HG02884 (cell line): ENCODE measurements around the gene SAXO2.
"Not testable (repeated sequence)": the region's sequence is repeated elsewhere in the genome, so short reads cannot be mapped to it uniquely, and the experiment has no call there.

Experiments
- ATAC-seq: cut with Tn5 transposase; IDR thresholded peaks from one replicate; pipeline ENCODE4 v1.9.1; 2021; ENCODE audit warnings: mild to moderate bottlenecking, moderate library complexity; ENCODE audit not compliant: unreplicated experiment

The SAXO2 gene

GRCh38 chr15:82262422-82263026, at the start of gene SAXO2, which contains the start of gene EFL1:
SAXO2 (plus strand) TSS chr15:82262818; CDS start chr15:82262880, 62 bp downstream.
EFL1 (minus strand) TSS chr15:82262734; CDS start chr15:82261778, 956 bp downstream.
- ATAC-seq, result peak; percentile 89

- not testable (repeated sequence) for ATAC-seq
Observed at GRCh38 chr15:82216092-82216491, 46.5 kb upstream of the SAXO2 start.

- ATAC-seq, result not testable (repeated sequence)
Observed at GRCh38 chr15:82221535-82221934, 41.1 kb upstream of the SAXO2 start.

- ATAC-seq, result no peak
Observed at GRCh38 chr15:82228750-82229149, 33.9 kb upstream of the SAXO2 start.

GRCh38 chr15:82231233-82231632, 31.4 kb upstream of the SAXO2 start:
- ATAC-seq, result no peak

GRCh38 chr15:82231842-82232241, 30.8 kb upstream of the SAXO2 start:
- no peak for ATAC-seq

GRCh38 chr15:82237944-82238534, 24.6 kb upstream of the SAXO2 start:
- not testable (repeated sequence) for ATAC-seq

GRCh38 chr15:82239685-82240391, 22.8 kb upstream of the SAXO2 start:
- ATAC-seq, result no peak

- not testable (repeated sequence) for ATAC-seq
Observed at GRCh38 chr15:82241836-82242499, 20.6 kb upstream of the SAXO2 start.

GRCh38 chr15:82243644-82244043, 19.0 kb upstream of the SAXO2 start:
- not testable (repeated sequence) for ATAC-seq

- not testable (repeated sequence) for ATAC-seq
Observed at GRCh38 chr15:82245956-82246355, 16.7 kb upstream of the SAXO2 start.

GRCh38 chr15:82248261-82248660, 14.4 kb upstream of the SAXO2 start:
- not testable (repeated sequence) for ATAC-seq

GRCh38 chr15:82261566-82262421, 824 bp upstream of the SAXO2 start:
- ATAC-seq, result peak; percentile 16

GRCh38 chr15:82263350-82263749, 732 bp downstream of the SAXO2 start:
- no peak for ATAC-seq

GRCh38 chr15:82267137-82267536, 4.5 kb downstream of the SAXO2 start:
- ATAC-seq, result not testable (repeated sequence)

- not testable (repeated sequence) for ATAC-seq
Observed at GRCh38 chr15:82268454-82268853, 5.8 kb downstream of the SAXO2 start.

- ATAC-seq, result no peak
Observed at GRCh38 chr15:82272154-82272553, 9.5 kb downstream of the SAXO2 start.

- ATAC-seq, result no peak
Observed at GRCh38 chr15:82275410-82275809, 12.8 kb downstream of the SAXO2 start.

- ATAC-seq, result not testable (repeated sequence)
Observed at GRCh38 chr15:82281276-82281675, 18.7 kb downstream of the SAXO2 start.

- ATAC-seq, result not testable (repeated sequence)
Observed at GRCh38 chr15:82282386-82282785, 19.8 kb downstream of the SAXO2 start.
